Endothelial cell of umbilical vein (primary cell): Measurements from ENCODE around the gene CDK18. TPM values are rescaled to one million over a fixed set of nuclear protein-coding genes. Genes with fewer than 3 reads are reported as not detected.
A peak's percentile ranks its signal among the peaks of the same experiment; 100 is the strongest.

ENCODE experiments used
- BruUV-seq: library from RNA; stranded (reverse); fragments of 400-500 nt; replicated peaks from 2 replicates; lab custom pipeline; 2021; lab: Mats Ljungman, UMichigan
- CTCF ChIA-PET: fragments of 300-600, 350-600 bp; sonication (Branson Sonifier 250); formaldehyde crosslinking; loops from one replicate; lab custom pipeline; 2021; ENCODE audit warnings: antibody characterized with exemption, inconsistent platforms; lab: Charles Lee
- POLR2A ChIA-PET: fragments of 300-600, 350-600 bp; sonication (Branson Sonifier 250); formaldehyde crosslinking; loops from one replicate; lab custom pipeline; 2021; ENCODE audit warnings: antibody characterized with exemption, inconsistent platforms; lab: Charles Lee
- DNase-seq: peaks from one replicate; pipeline ENCODE4 v3.0.0-alpha.2; 2011; ENCODE audit warnings: low read depth, low spot score
- FAIRE-seq: peaks from 2 replicates; lab custom pipeline; 2011; peaks lifted over from hg19 to GRCh38; lab: Jason Lieb, UNC
- H2AFZ ChIP-seq: 2 replicates; pipeline ENCODE4 v1.6.0; 2012; ENCODE audit warnings: low read depth, low read length, control low read depth, inconsistent platforms
- H3K27ac ChIP-seq: 2 replicates; pipeline ENCODE4 v1.5.1; 2011; ENCODE audit warnings: low read depth, mild to moderate bottlenecking, control low read depth, low read length, moderate library complexity; ENCODE audit not compliant: insufficient read depth
- H3K27me3 ChIP-seq, 2 experiments: 2 replicates each; pipeline versions ENCODE4 v1.6.0 to v1.6.1; 2011; ENCODE audit warnings: low read length in 2 of 2, mixed read lengths in 1 of 2; ENCODE audit not compliant: control insufficient read depth in 2 of 2, insufficient read depth in 2 of 2
- H3K36me3 ChIP-seq, 2 experiments: 2 replicates in 1 of 2; 3 replicates in 1 of 2; pipeline ENCODE4 v1.5.1; 2011; ENCODE audit warnings: low read length in 2 of 2, mild to moderate bottlenecking in 1 of 2, moderate library complexity in 1 of 2; ENCODE audit not compliant: control insufficient read depth in 2 of 2, insufficient read depth in 2 of 2; ENCODE audit errors: extremely low read depth in 1 of 2
- H3K4me1 ChIP-seq: 3 replicates; pipeline ENCODE4 v1.5.1; 2011; ENCODE audit warnings: mild to moderate bottlenecking, low read length; ENCODE audit not compliant: control insufficient read depth, insufficient read depth; ENCODE audit errors: extremely low read depth
- H3K4me2 ChIP-seq: 2 replicates; pipeline ENCODE4 v1.6.1; 2011; ENCODE audit warnings: low read length, control low read depth, mixed read lengths; ENCODE audit not compliant: insufficient read depth
- H3K4me3 ChIP-seq, 3 experiments: fragments of 200-600 bp in 1 of 3; sonication (generic), shearing (Covaris generic) in 1 of 3; replicated peaks in 1 of 3; 2 replicates each; pipeline ENCODE4 v1.5.1; 2011 to 2016; ENCODE audit warnings: control low read depth in 3 of 3, low read length in 3 of 3, mild to moderate bottlenecking in 2 of 3, inconsistent platforms in 1 of 3, low read depth in 1 of 3, moderate library complexity in 1 of 3; ENCODE audit not compliant: insufficient read depth in 1 of 3
- H3K79me2 ChIP-seq: 2 replicates; pipeline ENCODE4 v1.6.0; 2012; ENCODE audit warnings: low read length, inconsistent platforms; ENCODE audit not compliant: control insufficient read depth, insufficient read depth
- H3K9ac ChIP-seq: replicated peaks from 2 replicates; pipeline ENCODE3; 2011; ENCODE audit warnings: low read length, control low read depth; ENCODE audit not compliant: insufficient read depth; ENCODE audit errors: extremely low read depth
- H3K9me1 ChIP-seq: replicated peaks from 3 replicates; pipeline ENCODE4 v1.6.0; 2011; ENCODE audit warnings: mild to moderate bottlenecking, low read length; ENCODE audit not compliant: control insufficient read depth, insufficient read depth; ENCODE audit errors: extremely low read depth
- H3K9me3 ChIP-seq: replicated peaks from 2 replicates; pipeline ENCODE4 v1.5.1; 2012; ENCODE audit warnings: low read length, inconsistent platforms; ENCODE audit not compliant: control insufficient read depth, insufficient read depth
- H4K20me1 ChIP-seq: replicated peaks from 2 replicates; pipeline ENCODE3; 2011; ENCODE audit warnings: mild to moderate bottlenecking, low read length; ENCODE audit not compliant: control insufficient read depth, insufficient read depth; ENCODE audit errors: extremely low read depth
- CTCF ChIP-seq, 2 donors: IDR thresholded peaks; 1 replicate in 1 of 2; 2 replicates in 1 of 2; pipeline ENCODE4 v1.5.1; 2011; ENCODE audit warnings: low read length in 2 of 2, mild to moderate bottlenecking in 2 of 2, moderate library complexity in 2 of 2, control low read depth in 1 of 2, inconsistent platforms in 1 of 2, low read depth in 1 of 2; ENCODE audit not compliant: insufficient read depth in 1 of 2; ENCODE audit errors: extremely low read depth in 1 of 2
- MAX ChIP-seq: IDR thresholded peaks from 2 replicates; pipeline ENCODE4 v1.6.1; 2011; ENCODE audit not compliant: insufficient read depth, insufficient read length
- dilution Hi-C: fragments of 300-500 bp; cut with MboI; formaldehyde crosslinking; loops from one replicate; pipeline ENCODE4 v1.15.0; 2019; ENCODE audit warnings: low sequenced_read_pairs; ENCODE audit not compliant: extremely low pct_ligation_motif_present
- intact Hi-C: fragments of 100-400 bp; cut with micrococcal nuclease; formaldehyde crosslinking; loops from one replicate; pipeline ENCODE4 v1.10.0; 2022
- polyA plus RNA-seq, 4 experiments: library from polyadenylated mRNA; depleted of rRNA in 3 of 4; stranded (reverse) in 3 of 4; unstranded in 1 of 4; fragments of >200 nt; gene quantifications; 2 replicates each; pipeline versions ENCODE4 v1.2.1 to v1.2.3, GENCODE V29; 2011 to 2012; ENCODE audit warnings: missing spikeins in 1 of 4
- total RNA-seq: library from RNA; stranded (reverse); gene quantifications from 2 replicates; pipeline ENCODE4 v1.2.3, GENCODE V29; 2021

CDK18 gene
- total and polyA plus RNA-seq, 2 donors (not counting 3 experiments of a cell fraction or from before 2014, with no cell fraction given) = 0.17 to 1.2 TPM

- H3K27me3 ChIP-seq = no peaks in the 10 kb centered on the region
- intact Hi-C loops = loop anchor here (1.0 to 10.0 kb wide), 3 partner anchors 56 to 128 kb away; partner anchors contain the start of gene ELK4
- FAIRE-seq (peak; percentile 87), DNase-seq (peak; percentile 58)
- CTCF ChIA-PET = interaction anchor here (0.6 to 17.8 kb wide), 33 partner anchors 9 to 448 kb away, joined by 3 to 292 read pairs (median 4); partner anchors contain the start of gene ELK4
- POLR2A ChIA-PET = interaction anchor here (0.9 kb wide), 1 partner anchor 103 kb away, joined by 4 read pairs; no protein-coding TSS in a partner anchor
- peak overlapping the region; percentile 44 for H3K4me2 ChIP-seq
- peak overlapping the region; percentile 96 for H2AFZ ChIP-seq
- no peak for TF ChIP-seq MAX
- peak; percentile 90 to 95 for TF ChIP-seq CTCF (IDR thresholded peaks at IDR 0.05; ENCODE audit: extremely low read depth in 1 of 2, insufficient read depth in 1 of 2, low read depth in 1 of 2, low read length in 2 of 2)
- peaks cover 3% of the 10 kb centered on the region for H3K4me1 ChIP-seq
- no peaks in the 10 kb centered on the region for H3K36me3 ChIP-seq
- peak overlapping the region in 1 of 3 experiments; percentile 9 for H3K4me3 ChIP-seq
- H3K27ac ChIP-seq = no peak overlapping the region
- no TSS peak for BruUV-seq
- no peaks in the 10 kb centered on the region for H3K79me2 ChIP-seq
- H3K9ac ChIP-seq = no peak overlapping the region
- H3K9me3 ChIP-seq = no peaks in the 10 kb centered on the region
- no peaks in the 10 kb centered on the region for H3K9me1 ChIP-seq
- no peaks in the 10 kb centered on the region for H4K20me1 ChIP-seq
- dilution Hi-C loops = no loop called here
These were observed 24.7 kb downstream of the CDK18 start for GRCh38 chr1:205528887-205529825.
